Left forelimb (tissue), 1 donor: ENCODE results near the gene WFDC1.
"Not testable (repeated sequence)": the region's sequence is repeated elsewhere in the genome, so short reads cannot be mapped to it uniquely, and the experiment has no call there.

Experiments
- DNase-seq: peaks from one replicate; pipeline ENCODE4 v3.0.0-alpha.2; 2018; ENCODE audit warnings: low spot score

The WFDC1 gene

GRCh38 chr16:84329016-84329415, 34.3 kb downstream of the WFDC1 start:
- no peak for DNase-seq

GRCh38 chr16:84329843-84330684, 35.4 kb downstream of the WFDC1 start:
- DNase-seq = no peak

GRCh38 chr16:84330685-84331050, 36.0 kb downstream of the WFDC1 start:
- DNase-seq = no peak

GRCh38 chr16:84331998-84332780, 37.5 kb downstream of the WFDC1 start:
- DNase-seq = no peak

- DNase-seq = no peak
Measured at GRCh38 chr16:84332975-84333684, 38.5 kb downstream of the WFDC1 start.

GRCh38 chr16:84334058-84334457, 39.4 kb downstream of the WFDC1 start:
- DNase-seq = no peak

- DNase-seq = no peak
Measured at GRCh38 chr16:84334482-84334881, 39.8 kb downstream of the WFDC1 start.

- DNase-seq = not testable (repeated sequence)
Measured at GRCh38 chr16:84337236-84337635, 42.6 kb downstream of the WFDC1 start.

- peak; percentile 76 for DNase-seq
Measured at GRCh38 chr16:84339311-84339710, 44.6 kb downstream of the WFDC1 start.

- DNase-seq = no peak
Measured at GRCh38 chr16:84339766-84340165, 45.1 kb downstream of the WFDC1 start.

GRCh38 chr16:84340325-84341040, 45.8 kb downstream of the WFDC1 start:
- no peak for DNase-seq

GRCh38 chr16:84341528-84342295, 47.0 kb downstream of the WFDC1 start:
- DNase-seq = no peak

GRCh38 chr16:84343800-84344199, 49.1 kb downstream of the WFDC1 start:
- DNase-seq = not testable (repeated sequence)

GRCh38 chr16:84344781-84345180, 50.1 kb downstream of the WFDC1 start:
- DNase-seq = no peak

- no peak for DNase-seq
Measured at GRCh38 chr16:84347161-84347560, 52.5 kb downstream of the WFDC1 start.

GRCh38 chr16:84348386-84348888, 53.8 kb downstream of the WFDC1 start:
- no peak for DNase-seq

GRCh38 chr16:84349862-84350684, 55.4 kb downstream of the WFDC1 start:
- no peak for DNase-seq

GRCh38 chr16:84350685-84351400, 56.2 kb downstream of the WFDC1 start:
- no peak for DNase-seq

GRCh38 chr16:84351630-84352029, 57.0 kb downstream of the WFDC1 start:
- no peak for DNase-seq
